Measurements from ENCODE around the gene CAPZA1. TPM values are rescaled to one million over a fixed set of nuclear protein-coding genes. Genes with fewer than 3 reads are reported as not detected.

CAPZA1 gene
- total RNA-seq, 2 donors from 2014 or later, result 165 to 178 TPM

- DNase-seq, result no peak
- Histone ChIP-seq H3K4me1 (no peaks in the 10 kb centered on the region), H3K9me3 (no peaks in the 10 kb centered on the region), H3K36me3 (no peaks in the 10 kb centered on the region), H3K9ac (ENCODE audit: low read depth in 2 of 2, low read length in 2 of 2) (no peak overlapping the region), H3K27me3 (no peaks in the 10 kb centered on the region), H3K4me3 (no peak overlapping the region), H3K27ac (no peak overlapping the region)
- intact Hi-C loops (cut with DNase I), result no loop called here
- no peak for TF ChIP-seq CTCF (IDR thresholded peaks at IDR 0.05)
Observed at GRCh38 chr1:112629256-112629655, 9.6 kb downstream of the CAPZA1 start.

- no peak overlapping the region for H3K9ac ChIP-seq (ENCODE audit: low read depth in 2 of 2, low read length in 2 of 2)
- TF ChIP-seq CTCF (IDR thresholded peaks at IDR 0.05), result no peak
- no peaks in the 10 kb centered on the region for H3K36me3 ChIP-seq
- no peaks in the 10 kb centered on the region for H3K27me3 ChIP-seq
- H3K4me3 ChIP-seq, result no peak overlapping the region
- intact Hi-C loops (cut with DNase I), result no loop called here
- peaks cover 14% of the 10 kb centered on the region for H3K4me1 ChIP-seq
- no peaks in the 10 kb centered on the region for H3K9me3 ChIP-seq
- H3K27ac ChIP-seq, result no peak overlapping the region
- no peak for DNase-seq
Observed at GRCh38 chr1:112633628-112634027, 14.0 kb downstream of the CAPZA1 start.

GRCh38 chr1:112634367-112634766, 14.7 kb downstream of the CAPZA1 start:
- TF ChIP-seq CTCF (IDR thresholded peaks at IDR 0.05), result no peak
- H3K4me1 ChIP-seq, result peaks cover 14% of the 10 kb centered on the region
- no peaks in the 10 kb centered on the region for H3K27me3 ChIP-seq
- intact Hi-C loops (cut with DNase I), result no loop called here
- no peak overlapping the region for H3K9ac ChIP-seq (ENCODE audit: low read depth in 2 of 2, low read length in 2 of 2)
- H3K4me3 ChIP-seq, result no peak overlapping the region
- DNase-seq, result no peak
- no peaks in the 10 kb centered on the region for H3K36me3 ChIP-seq
- H3K27ac ChIP-seq, result no peak overlapping the region
- H3K9me3 ChIP-seq, result no peaks in the 10 kb centered on the region

- intact Hi-C loops (cut with DNase I), result no loop called here
- no peaks in the 10 kb centered on the region for H3K36me3 ChIP-seq
- no peaks in the 10 kb centered on the region for H3K9me3 ChIP-seq
- no peak overlapping the region for H3K9ac ChIP-seq (ENCODE audit: low read depth in 2 of 2, low read length in 2 of 2)
- H3K27ac ChIP-seq, result no peak overlapping the region
- H3K4me3 ChIP-seq, result no peak overlapping the region
- H3K27me3 ChIP-seq, result no peaks in the 10 kb centered on the region
- peaks cover 14% of the 10 kb centered on the region for H3K4me1 ChIP-seq
- TF ChIP-seq CTCF (IDR thresholded peaks at IDR 0.05), result no peak
- DNase-seq, result no peak
Observed at GRCh38 chr1:112636056-112636455, 16.4 kb downstream of the CAPZA1 start.

GRCh38 chr1:112636597-112637253, 17.1 kb downstream of the CAPZA1 start:
- H3K36me3 ChIP-seq, result no peaks in the 10 kb centered on the region
- no peak overlapping the region for H3K9ac ChIP-seq (ENCODE audit: low read depth in 2 of 2, low read length in 2 of 2)
- peaks cover 14% of the 10 kb centered on the region for H3K4me1 ChIP-seq
- intact Hi-C loops (cut with DNase I), result no loop called here
- H3K27me3 ChIP-seq, result no peaks in the 10 kb centered on the region
- no peak overlapping the region for H3K27ac ChIP-seq
- DNase-seq, result no peak
- TF ChIP-seq CTCF (IDR thresholded peaks at IDR 0.05), result no peak
- no peak overlapping the region for H3K4me3 ChIP-seq
- H3K9me3 ChIP-seq, result no peaks in the 10 kb centered on the region
